AG04450 (cell line): ENCODE data around the gene ITM2C. TPM values are rescaled to one million over a fixed set of nuclear protein-coding genes. Genes with fewer than 3 reads are reported as not detected.

Source experiments
- CTCF ChIA-PET: fragments of 300-600, 350-600 bp; formaldehyde crosslinking; extraction: SDS; loops from one replicate; lab custom pipeline; 2022; ENCODE audit warnings: antibody characterized with exemption, inconsistent platforms; lab: Charles Lee
- POLR2A ChIA-PET: fragments of 350-600 bp; formaldehyde crosslinking; extraction: SDS; loops from one replicate; lab custom pipeline; 2021; ENCODE audit warnings: antibody characterized with exemption, inconsistent platforms; lab: Yijun Ruan, JAX
- DNase-seq: peaks from one replicate; pipeline ENCODE4 v3.0.0-alpha.2; 2011; ENCODE audit warnings: low read depth, low spot score
- H3K27ac ChIP-seq: one replicate; pipeline ENCODE4 v1.5.1; 2012; ENCODE audit warnings: low read depth, low read length, control low read depth
- H3K27me3 ChIP-seq: one replicate; pipeline ENCODE4 v1.6.0; 2012; ENCODE audit warnings: low read length; ENCODE audit not compliant: control insufficient read depth, insufficient read depth
- H3K4me3 ChIP-seq: 2 replicates; pipeline ENCODE4 v1.5.1; 2011; ENCODE audit warnings: mild to moderate bottlenecking, low read depth, low read length, control low read depth
- H3K9me3 ChIP-seq: 2 replicates; pipeline ENCODE4 v1.5.1; 2012; ENCODE audit warnings: low read length; ENCODE audit not compliant: control insufficient read depth, insufficient read depth
- polyA plus RNA-seq: library from polyadenylated mRNA; depleted of rRNA; stranded (reverse); fragments of >200 nt; gene quantifications from 2 replicates; pipeline ENCODE4 v1.2.3, GENCODE V29; 2011
- TF ChIP-seq, protein P1 (sequence below): IDR thresholded peaks from 2 replicates; pipeline ENCODE4 v1.5.1; 2011; ENCODE audit warnings: low read depth, low read length, control low read depth, inconsistent platforms

The ITM2C gene
- polyA plus RNA-seq, 1 experiment: 371 TPM

DNA sequence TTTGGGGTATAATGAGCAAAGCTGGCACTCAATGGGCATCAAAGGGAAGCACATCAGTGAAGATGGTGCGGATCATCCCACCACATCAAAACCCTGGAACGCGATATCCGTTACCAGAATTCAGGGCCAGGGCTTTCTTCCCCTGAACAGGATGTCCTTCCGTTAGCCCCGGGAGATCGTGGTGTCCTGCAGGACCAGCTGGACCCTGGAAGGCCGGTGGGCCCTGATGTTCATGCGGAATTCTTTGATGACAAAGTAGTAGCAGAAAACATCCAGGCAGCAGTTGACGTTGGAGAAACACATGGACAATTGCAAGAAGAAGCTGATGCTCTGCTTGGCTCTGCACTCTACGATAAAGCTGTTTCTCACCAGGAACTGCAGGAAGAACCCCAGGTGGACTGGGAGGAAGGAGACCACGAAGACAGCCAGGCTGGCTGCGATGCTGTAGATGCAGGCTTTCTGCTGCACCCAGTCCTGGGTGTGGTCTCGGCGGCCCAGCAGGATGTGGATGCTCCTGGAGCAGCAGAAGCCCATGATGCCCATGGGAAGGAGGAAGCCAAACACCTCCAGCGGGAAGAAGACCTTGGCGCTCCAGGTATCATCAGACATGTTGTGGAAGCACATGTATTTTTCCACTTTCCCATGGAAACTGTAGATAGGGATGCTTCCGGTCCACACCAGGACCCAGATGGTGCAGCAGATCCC lies 45.3 kb downstream of the ITM2C start:
- TF ChIP-seq, protein P1, sequence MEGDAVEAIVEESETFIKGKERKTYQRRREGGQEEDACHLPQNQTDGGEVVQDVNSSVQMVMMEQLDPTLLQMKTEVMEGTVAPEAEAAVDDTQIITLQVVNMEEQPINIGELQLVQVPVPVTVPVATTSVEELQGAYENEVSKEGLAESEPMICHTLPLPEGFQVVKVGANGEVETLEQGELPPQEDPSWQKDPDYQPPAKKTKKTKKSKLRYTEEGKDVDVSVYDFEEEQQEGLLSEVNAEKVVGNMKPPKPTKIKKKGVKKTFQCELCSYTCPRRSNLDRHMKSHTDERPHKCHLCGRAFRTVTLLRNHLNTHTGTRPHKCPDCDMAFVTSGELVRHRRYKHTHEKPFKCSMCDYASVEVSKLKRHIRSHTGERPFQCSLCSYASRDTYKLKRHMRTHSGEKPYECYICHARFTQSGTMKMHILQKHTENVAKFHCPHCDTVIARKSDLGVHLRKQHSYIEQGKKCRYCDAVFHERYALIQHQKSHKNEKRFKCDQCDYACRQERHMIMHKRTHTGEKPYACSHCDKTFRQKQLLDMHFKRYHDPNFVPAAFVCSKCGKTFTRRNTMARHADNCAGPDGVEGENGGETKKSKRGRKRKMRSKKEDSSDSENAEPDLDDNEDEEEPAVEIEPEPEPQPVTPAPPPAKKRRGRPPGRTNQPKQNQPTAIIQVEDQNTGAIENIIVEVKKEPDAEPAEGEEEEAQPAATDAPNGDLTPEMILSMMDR: no peak
- H3K4me3 ChIP-seq: no peak overlapping the region
- H3K27me3 ChIP-seq: peaks cover 5% of the 10 kb centered on the region
- ChIA-PET POLR2A (no interaction called here), CTCF (interaction anchor here (0.5 to 1.7 kb wide), 2 partner anchors 78 to 542 kb away, joined by 3 to 6 read pairs; no protein-coding TSS in a partner anchor)
- DNase-seq: no peak
- H3K27ac ChIP-seq: no peak overlapping the region
- peaks cover 1% of the 10 kb centered on the region; the same call in 1 of the 2 replicates for H3K9me3 ChIP-seq

DNA sequence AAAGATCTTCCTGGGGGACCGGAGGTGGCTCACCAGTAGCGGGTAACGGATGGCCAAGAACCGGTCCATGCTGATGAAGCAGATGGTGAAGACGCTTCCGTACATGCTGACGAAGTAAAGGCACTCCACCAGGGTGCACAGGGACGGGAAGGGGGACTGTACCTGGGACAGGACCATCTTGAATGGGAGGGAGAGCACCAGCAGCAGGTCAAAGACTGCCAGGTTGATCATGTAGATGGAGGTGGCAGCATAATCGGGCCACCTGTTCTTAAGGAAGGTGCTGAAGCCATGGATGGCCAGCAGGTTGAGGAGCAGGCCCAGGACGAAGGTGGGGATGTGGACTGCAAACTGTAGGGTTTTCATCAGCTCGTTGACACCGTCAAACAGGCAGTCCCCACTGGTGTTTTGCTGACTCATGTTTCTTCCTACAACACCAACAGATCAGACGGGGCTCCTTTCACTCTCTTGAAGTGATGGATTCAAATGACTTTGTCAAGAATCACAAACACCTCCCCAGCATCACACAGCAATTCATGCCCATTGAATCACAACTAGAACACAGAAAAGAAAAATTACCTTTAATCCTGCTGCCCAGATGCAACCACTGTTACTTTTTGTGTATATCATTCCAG lies 45.9 kb downstream of the ITM2C start:
- Histone ChIP-seq H3K9me3 (peaks cover 4% of the 10 kb centered on the region), H3K4me3 (no peak overlapping the region), H3K27me3 (peaks cover 8% of the 10 kb centered on the region), H3K27ac (no peak overlapping the region)
- POLR2A ChIA-PET: no interaction called here
- no peak for DNase-seq
- CTCF ChIA-PET: interaction anchor here (0.7 kb wide), 1 partner anchor 8 kb away, joined by 3 read pairs; no protein-coding TSS in a partner anchor
- TF ChIP-seq, protein P1: no peak

DNA sequence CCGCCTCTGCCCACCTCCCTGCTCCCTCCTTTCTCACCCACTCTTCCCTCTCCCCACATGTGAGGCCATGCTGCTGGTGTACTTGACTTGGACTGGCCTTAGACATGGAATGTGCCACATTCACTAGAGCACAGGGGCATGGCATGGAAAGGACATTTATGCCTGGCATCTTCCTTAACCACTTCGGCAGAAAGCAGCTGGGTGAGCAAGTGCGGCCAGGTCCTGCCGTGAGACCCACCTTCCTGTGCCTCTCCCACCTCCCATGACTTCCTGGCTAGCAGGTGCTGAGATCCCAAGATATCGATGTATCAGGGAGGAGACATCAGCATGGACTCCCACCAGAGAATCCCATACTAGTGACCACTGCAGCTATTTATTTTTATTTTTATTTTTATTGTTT lies 47.3 kb downstream of the ITM2C start:
- peaks cover 12% of the 10 kb centered on the region for H3K27me3 ChIP-seq
- H3K27ac ChIP-seq: no peak overlapping the region
- ChIA-PET POLR2A (no interaction called here), CTCF (interaction anchor here (1.7 to 3.2 kb wide), 4 partner anchors 8 to 88 kb away, joined by 4 to 15 read pairs (median 10); no protein-coding TSS in a partner anchor)
- no peak overlapping the region for H3K4me3 ChIP-seq
- TF ChIP-seq, protein P1: no peak
- DNase-seq: no peak
- H3K9me3 ChIP-seq: peaks cover 4% of the 10 kb centered on the region

DNA sequence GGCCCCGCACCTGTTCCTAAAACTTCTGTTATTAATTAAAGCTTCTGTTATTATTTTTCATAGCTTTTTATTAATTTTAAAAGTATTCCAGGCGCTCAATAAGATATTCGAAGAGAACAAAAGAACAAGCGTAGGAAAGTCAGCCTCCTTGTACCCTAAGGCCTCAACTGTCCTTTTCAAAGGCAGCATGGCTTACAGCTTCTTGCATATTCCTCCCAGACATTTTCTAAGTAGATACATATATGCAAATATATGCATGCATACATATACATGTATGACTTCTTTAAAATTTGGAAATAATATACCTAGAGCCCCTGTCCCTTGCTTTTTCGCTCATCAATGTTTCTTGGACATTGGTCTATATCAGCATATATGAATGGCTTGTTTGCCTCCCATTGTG lies 48.0 kb downstream of the ITM2C start:
- H3K9me3 ChIP-seq: peaks cover 4% of the 10 kb centered on the region; the same call in 1 of the 2 replicates
- ChIA-PET POLR2A (no interaction called here), CTCF (interaction anchor here (0.6 to 3.2 kb wide), 5 partner anchors 9 to 88 kb away, joined by 3 to 15 read pairs (median 7); no protein-coding TSS in a partner anchor)
- H3K27me3 ChIP-seq: peaks cover 15% of the 10 kb centered on the region
- DNase-seq: no peak
- H3K4me3 ChIP-seq: no peak overlapping the region
- no peak overlapping the region for H3K27ac ChIP-seq
- TF ChIP-seq, protein P1: no peak
